IPS DF 4.7 (cell line): ENCODE results near the gene SMIM9.
"Not testable (repeated sequence)": the region's sequence is repeated elsewhere in the genome, so short reads cannot be mapped to it uniquely, and the experiment has no call there.

Source experiments
- DNase-seq: peaks from one replicate; pipeline ENCODE4 v3.0.0-alpha.2; 2013; ENCODE audit warnings: low spot score; ENCODE audit errors: extremely low read depth

SMIM9 gene

GRCh38 chrX:154816326-154816898 is 18.1 kb downstream of the SMIM9 start:
- DNase-seq = not testable (repeated sequence)

DNA sequence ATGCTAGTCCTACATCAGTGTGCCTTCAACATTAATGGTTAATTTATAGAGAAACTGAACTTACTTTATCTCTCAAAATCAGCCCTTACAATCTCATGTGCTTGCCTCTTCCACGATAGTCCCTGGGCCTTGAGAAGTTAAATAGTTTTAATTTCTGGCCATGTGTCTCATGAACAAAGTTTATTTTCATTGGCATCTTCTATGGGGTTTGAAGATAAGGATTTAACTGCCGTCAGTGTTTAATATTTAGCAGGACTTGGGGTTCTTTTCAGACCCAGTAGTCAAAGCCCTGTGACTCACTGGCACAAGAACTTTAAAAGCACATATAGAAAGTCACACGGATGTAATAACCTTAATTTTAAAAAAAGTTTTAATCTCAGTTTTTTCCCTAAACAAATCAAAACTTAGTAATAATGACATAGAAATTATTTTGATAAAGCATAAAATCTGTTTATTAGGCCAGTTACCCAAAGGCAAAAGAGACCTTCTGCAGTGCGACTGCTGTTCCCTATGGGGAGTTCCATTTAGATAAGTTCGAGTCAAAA is 19.1 kb downstream of the SMIM9 start:
- DNase-seq = no peak

GRCh38 chrX:154813801-154814200 is 20.7 kb downstream of the SMIM9 start:
- no peak for DNase-seq

- no peak for DNase-seq
Measured at GRCh38 chrX:154812341-154813101, 21.9 kb downstream of the SMIM9 start.

- DNase-seq = no peak
Measured at GRCh38 chrX:154809939-154810665, 24.4 kb downstream of the SMIM9 start.

DNA sequence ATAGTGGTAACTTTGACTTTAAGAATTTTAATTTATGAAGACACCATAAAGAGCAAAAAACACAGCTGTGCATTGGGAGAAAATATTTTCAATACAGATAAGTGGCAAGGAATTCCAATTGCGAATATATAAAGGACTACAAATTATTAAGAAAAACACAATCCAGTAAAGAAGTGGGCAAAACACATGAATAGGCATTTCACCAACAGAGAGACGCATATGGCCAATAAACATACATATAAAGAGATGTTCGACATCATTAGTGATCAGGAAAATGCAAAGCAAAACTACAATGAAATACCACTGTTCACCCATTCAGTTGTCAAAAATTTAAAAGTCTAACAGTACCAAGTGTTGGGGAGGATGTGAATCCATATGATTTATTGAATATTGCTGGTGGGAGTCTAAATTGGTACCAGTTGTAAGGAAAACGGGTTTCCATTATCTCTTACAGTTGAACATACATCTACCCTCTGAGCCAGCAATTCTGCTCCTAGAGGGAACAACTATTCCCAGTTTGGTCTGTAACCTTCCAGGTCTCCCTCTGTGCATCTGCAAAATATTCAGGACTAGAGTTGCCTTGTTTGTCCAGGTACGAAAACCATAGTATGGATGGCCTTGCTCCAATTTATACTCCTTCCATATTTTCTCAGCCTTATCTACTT is 27.5 kb downstream of the SMIM9 start:
- no peak for DNase-seq

- no peak for DNase-seq
Measured at GRCh38 chrX:154805696-154806091, 28.8 kb downstream of the SMIM9 start.

DNA sequence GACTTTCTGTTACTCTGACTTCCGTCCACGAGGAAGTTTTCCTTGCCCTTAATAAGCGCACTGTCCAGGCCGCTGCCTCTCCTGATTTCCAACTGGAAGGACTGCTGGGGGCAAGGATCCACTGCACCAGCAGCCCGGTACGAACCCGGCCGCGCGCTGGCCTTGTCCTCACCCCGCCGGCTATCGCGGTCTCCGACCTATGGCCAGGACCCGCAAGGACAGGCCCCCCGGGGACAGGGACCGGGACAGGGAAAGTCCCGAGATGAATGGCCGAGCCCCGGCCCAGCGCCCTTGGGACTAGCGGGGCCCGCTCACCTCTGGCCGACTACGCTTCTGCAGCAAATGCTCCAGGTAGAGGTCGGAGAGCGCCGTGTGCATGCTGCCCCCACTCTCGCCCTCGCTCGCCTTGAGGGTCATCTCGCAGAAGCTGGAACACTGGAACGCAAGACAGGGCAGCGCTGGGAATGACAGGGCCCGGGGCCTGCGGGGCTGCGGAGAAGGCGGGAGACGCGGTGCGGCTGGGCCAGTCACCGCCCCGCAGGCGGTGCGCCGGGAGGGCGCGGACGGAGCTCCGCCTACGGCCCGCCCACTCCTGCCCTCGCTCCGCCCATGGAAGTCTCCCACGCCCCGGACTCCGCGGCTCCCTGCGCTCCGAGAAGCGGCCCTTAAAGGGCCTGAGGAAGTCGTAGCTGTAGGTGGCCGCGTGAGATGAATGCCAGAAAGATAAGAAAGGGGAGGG is 29.3 kb downstream of the SMIM9 start, which contains the start of gene MPP1:
MPP1 (minus strand) TSS at position 529 of the 739 bp plus-strand sequence; CDS start at position 417, 112 bp downstream.
- no peak for DNase-seq

- DNase-seq = no peak
Measured at GRCh38 chrX:154804261-154804956, 30.1 kb downstream of the SMIM9 start.

DNA sequence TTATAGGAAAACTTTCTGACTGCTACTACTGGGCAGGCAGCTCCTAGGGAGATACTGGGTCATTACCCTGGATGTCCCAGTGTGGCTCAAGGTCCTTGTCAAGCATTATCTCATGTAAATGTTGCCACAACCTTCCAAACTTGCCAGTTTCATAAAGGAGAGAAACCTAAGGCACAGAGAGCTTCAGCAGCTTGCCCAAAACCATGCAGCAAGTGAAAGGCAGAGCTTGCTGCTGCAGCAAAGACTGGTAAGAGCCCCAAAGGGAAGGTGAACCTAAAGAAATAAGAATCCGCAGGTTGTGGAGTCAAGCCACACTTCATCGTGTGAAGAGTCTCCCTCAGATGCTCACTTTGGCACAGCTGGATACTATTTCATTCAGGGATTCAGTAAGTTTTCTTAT is 31.5 kb downstream of the SMIM9 start:
- DNase-seq = no peak

- no peak for DNase-seq
Measured at GRCh38 chrX:154800478-154801210, 33.8 kb downstream of the SMIM9 start.

DNA sequence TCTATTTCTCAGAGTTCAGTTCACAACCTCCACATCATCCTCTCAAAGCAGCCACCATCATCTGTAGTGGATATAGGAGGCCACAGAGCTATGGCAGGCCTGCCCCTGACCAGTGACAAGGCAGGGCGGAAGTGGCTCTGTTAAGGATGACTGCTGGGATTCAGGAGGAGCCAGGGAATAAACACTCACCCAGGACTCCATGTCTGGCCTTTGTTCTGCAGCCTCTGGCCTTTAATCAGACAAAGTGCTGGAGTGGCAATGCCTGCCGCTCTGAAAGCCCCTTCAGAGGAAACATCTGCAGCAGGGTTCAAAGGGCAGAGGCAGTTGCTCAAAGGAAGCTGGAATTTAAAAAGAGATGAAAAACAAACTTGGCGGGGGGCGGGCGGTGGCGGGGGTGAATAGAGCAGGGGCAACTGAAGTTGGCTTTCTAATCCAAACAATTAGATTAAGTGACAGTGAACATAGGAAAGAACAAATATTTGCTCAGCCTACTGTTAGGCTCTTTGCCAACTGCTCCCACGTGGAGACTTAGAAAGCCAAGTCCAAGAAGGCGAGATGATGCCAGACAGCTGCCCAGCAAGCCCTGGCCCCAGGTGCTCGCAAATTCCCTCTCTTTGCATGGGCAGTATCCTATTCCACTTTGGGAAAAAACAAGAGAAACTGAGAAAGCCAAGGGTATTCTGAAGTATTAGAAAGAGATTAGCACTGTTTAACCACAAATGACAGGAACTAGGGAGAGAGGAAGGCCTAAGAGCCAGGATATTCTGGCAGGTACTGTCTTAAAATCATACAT is 34.7 kb downstream of the SMIM9 start:
- no peak for DNase-seq

GRCh38 chrX:154797006-154797405 is 37.5 kb downstream of the SMIM9 start:
- no peak for DNase-seq

DNA sequence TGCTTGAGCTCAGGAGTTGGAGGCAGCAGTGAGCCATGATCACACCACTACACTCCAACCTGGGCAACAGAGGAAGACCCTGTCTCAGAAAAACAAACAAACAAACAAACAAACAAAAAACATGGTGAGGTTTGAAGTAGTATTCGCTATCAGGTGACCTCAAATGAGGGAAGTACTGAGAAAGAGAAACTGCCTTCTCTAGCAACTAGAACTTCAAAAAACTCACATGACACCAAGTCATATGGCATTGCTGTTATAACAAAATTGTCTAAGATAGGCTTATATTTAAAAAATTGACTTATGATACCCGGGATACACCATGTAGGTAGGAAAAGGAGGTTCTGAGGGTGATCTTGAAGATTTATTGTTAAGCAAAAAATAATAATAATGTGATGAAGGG is 39.4 kb downstream of the SMIM9 start:
- no peak for DNase-seq

GRCh38 chrX:154793084-154793795 is 41.2 kb downstream of the SMIM9 start:
- DNase-seq = no peak

- DNase-seq = no peak
Measured at GRCh38 chrX:154791939-154792338, 42.5 kb downstream of the SMIM9 start.

- no peak for DNase-seq
Measured at GRCh38 chrX:154791467-154791866, 43.0 kb downstream of the SMIM9 start.

DNA sequence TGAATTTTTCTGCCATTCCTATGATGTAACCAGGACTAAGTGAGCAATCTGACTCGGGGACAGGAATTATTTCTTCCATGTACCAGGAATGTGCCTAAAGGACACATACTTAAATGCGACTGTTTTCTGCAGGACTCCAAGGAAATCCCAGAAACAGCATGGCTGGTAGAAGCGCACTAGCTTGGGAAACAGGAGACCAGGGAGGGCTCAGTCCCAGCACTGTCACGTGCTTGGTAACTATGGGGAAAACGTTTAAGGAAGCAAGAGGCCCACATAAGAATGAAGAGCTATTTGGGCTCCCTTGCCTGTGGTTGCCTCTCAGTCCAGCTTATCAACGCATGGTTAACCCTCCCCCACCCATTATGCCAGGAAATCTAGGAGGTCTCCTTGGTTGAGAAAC is 48.7 kb downstream of the SMIM9 start:
- DNase-seq = no peak
